Measurements from ENCODE around the gene RNF113B. TPM values are rescaled to one million over a fixed set of nuclear protein-coding genes. Genes with fewer than 3 reads are reported as not detected.

RNF113B gene
- total RNA-seq, 1 donor, result not detected

GRCh38 chr13:98173431-98174152 lies 3.5 kb downstream of the RNF113B start:
- Histone ChIP-seq H3K4me3 (ENCODE audit: low read length) (no peak overlapping the region), H3K27me3 (ENCODE audit: insufficient read depth, low read length) (no peaks in the 10 kb centered on the region), H3K9me3 (ENCODE audit: low read depth, low read length) (no peaks in the 10 kb centered on the region), H3K4me1 (ENCODE audit: insufficient read depth, low read length) (no peaks in the 10 kb centered on the region)

- no peaks in the 10 kb centered on the region for H3K27me3 ChIP-seq (ENCODE audit: insufficient read depth, low read length)
- H3K4me3 ChIP-seq (ENCODE audit: low read length), result no peak overlapping the region
- no peaks in the 10 kb centered on the region for H3K4me1 ChIP-seq (ENCODE audit: insufficient read depth, low read length)
- no peaks in the 10 kb centered on the region for H3K9me3 ChIP-seq (ENCODE audit: low read depth, low read length)
These were observed 4.3 kb downstream of the RNF113B start for GRCh38 chr13:98172590-98173422.

- H3K27me3 ChIP-seq (ENCODE audit: insufficient read depth, low read length), result no peaks in the 10 kb centered on the region
- H3K4me1 ChIP-seq (ENCODE audit: insufficient read depth, low read length), result no peaks in the 10 kb centered on the region
- H3K4me3 ChIP-seq (ENCODE audit: low read length), result no peak overlapping the region
- H3K9me3 ChIP-seq (ENCODE audit: low read depth, low read length), result no peaks in the 10 kb centered on the region
These were observed 5.0 kb downstream of the RNF113B start for GRCh38 chr13:98171900-98172589.

GRCh38 chr13:98169331-98169730 lies 7.7 kb downstream of the RNF113B start:
- no peaks in the 10 kb centered on the region for H3K9me3 ChIP-seq (ENCODE audit: low read depth, low read length)

GRCh38 chr13:98162935-98163334 lies 14.1 kb downstream of the RNF113B start:
- Histone ChIP-seq H3K4me3 (ENCODE audit: low read length) (no peak overlapping the region), H3K9me3 (ENCODE audit: low read depth, low read length) (no peaks in the 10 kb centered on the region), H3K4me1 (ENCODE audit: insufficient read depth, low read length) (no peaks in the 10 kb centered on the region), H3K27me3 (ENCODE audit: insufficient read depth, low read length) (no peaks in the 10 kb centered on the region)

More at GRCh38 chr13:98169331-98169730, 7.7 kb downstream of the RNF113B start:
- Histone ChIP-seq H3K4me3 (ENCODE audit: low read length) (no peak overlapping the region), H3K4me1 (ENCODE audit: insufficient read depth, low read length) (no peaks in the 10 kb centered on the region), H3K27me3 (ENCODE audit: insufficient read depth, low read length) (no peaks in the 10 kb centered on the region)

GRCh38 chr13:98158172-98158899 lies 18.7 kb downstream of the RNF113B start:
- H3K4me3 ChIP-seq (ENCODE audit: low read length), result no peak overlapping the region
- H3K9me3 ChIP-seq (ENCODE audit: low read depth, low read length), result no peaks in the 10 kb centered on the region
- H3K4me1 ChIP-seq (ENCODE audit: insufficient read depth, low read length), result no peaks in the 10 kb centered on the region
- no peaks in the 10 kb centered on the region for H3K27me3 ChIP-seq (ENCODE audit: insufficient read depth, low read length)

GRCh38 chr13:98157609-98158008 lies 19.5 kb downstream of the RNF113B start:
- H3K4me3 ChIP-seq (ENCODE audit: low read length), result no peak overlapping the region
- no peaks in the 10 kb centered on the region for H3K9me3 ChIP-seq (ENCODE audit: low read depth, low read length)
- no peaks in the 10 kb centered on the region for H3K27me3 ChIP-seq (ENCODE audit: insufficient read depth, low read length)
- H3K4me1 ChIP-seq (ENCODE audit: insufficient read depth, low read length), result no peaks in the 10 kb centered on the region

- H3K4me1 ChIP-seq (ENCODE audit: insufficient read depth, low read length), result no peaks in the 10 kb centered on the region
- H3K4me3 ChIP-seq (ENCODE audit: low read length), result no peak overlapping the region
- no peaks in the 10 kb centered on the region for H3K27me3 ChIP-seq (ENCODE audit: insufficient read depth, low read length)
- no peaks in the 10 kb centered on the region for H3K9me3 ChIP-seq (ENCODE audit: low read depth, low read length)
These were observed 19.9 kb downstream of the RNF113B start for GRCh38 chr13:98157188-98157587.

GRCh38 chr13:98156259-98156658 lies 20.8 kb downstream of the RNF113B start:
- Histone ChIP-seq H3K27me3 (ENCODE audit: insufficient read depth, low read length) (no peaks in the 10 kb centered on the region), H3K4me1 (ENCODE audit: insufficient read depth, low read length) (no peaks in the 10 kb centered on the region), H3K9me3 (ENCODE audit: low read depth, low read length) (no peaks in the 10 kb centered on the region), H3K4me3 (ENCODE audit: low read length) (no peak overlapping the region)

- no peak overlapping the region for H3K4me3 ChIP-seq (ENCODE audit: low read length)
- H3K27me3 ChIP-seq (ENCODE audit: insufficient read depth, low read length), result no peaks in the 10 kb centered on the region
- H3K9me3 ChIP-seq (ENCODE audit: low read depth, low read length), result no peaks in the 10 kb centered on the region
- no peaks in the 10 kb centered on the region for H3K4me1 ChIP-seq (ENCODE audit: insufficient read depth, low read length)
These were observed 21.5 kb downstream of the RNF113B start for GRCh38 chr13:98155475-98156109.

- no peak overlapping the region for H3K4me3 ChIP-seq (ENCODE audit: low read length)
- H3K27me3 ChIP-seq (ENCODE audit: insufficient read depth, low read length), result peaks cover 4% of the 10 kb centered on the region
- H3K4me1 ChIP-seq (ENCODE audit: insufficient read depth, low read length), result no peaks in the 10 kb centered on the region
- no peaks in the 10 kb centered on the region for H3K9me3 ChIP-seq (ENCODE audit: low read depth, low read length)
These were observed 26.1 kb downstream of the RNF113B start for GRCh38 chr13:98150832-98151479.

- Histone ChIP-seq H3K27me3 (ENCODE audit: insufficient read depth, low read length) (peaks cover 24% of the 10 kb centered on the region), H3K4me1 (ENCODE audit: insufficient read depth, low read length) (peaks cover 1% of the 10 kb centered on the region), H3K4me3 (ENCODE audit: low read length) (no peak overlapping the region), H3K9me3 (ENCODE audit: low read depth, low read length) (no peaks in the 10 kb centered on the region)
These were observed 29.5 kb downstream of the RNF113B start for GRCh38 chr13:98147521-98147920.

- Histone ChIP-seq H3K4me3 (ENCODE audit: low read length) (no peak overlapping the region), H3K27me3 (ENCODE audit: insufficient read depth, low read length) (peaks cover 40% of the 10 kb centered on the region), H3K9me3 (ENCODE audit: low read depth, low read length) (no peaks in the 10 kb centered on the region), H3K4me1 (ENCODE audit: insufficient read depth, low read length) (peaks cover 3% of the 10 kb centered on the region)
These were observed 32.2 kb downstream of the RNF113B start for GRCh38 chr13:98144801-98145350.
